Measurements from ENCODE around the gene EXOC4.

EXOC4 gene

GRCh38 chr7:134016223-134016941 lies 763.5 kb downstream of the EXOC4 start:
- DNase-seq (ENCODE audit: low read depth in 4 of 4, low spot score in 1 of 4) = no peak

- no peak for DNase-seq (ENCODE audit: low read depth in 4 of 4, low spot score in 1 of 4)
These were observed 764.0 kb downstream of the EXOC4 start for GRCh38 chr7:134016942-134017303.

DNA sequence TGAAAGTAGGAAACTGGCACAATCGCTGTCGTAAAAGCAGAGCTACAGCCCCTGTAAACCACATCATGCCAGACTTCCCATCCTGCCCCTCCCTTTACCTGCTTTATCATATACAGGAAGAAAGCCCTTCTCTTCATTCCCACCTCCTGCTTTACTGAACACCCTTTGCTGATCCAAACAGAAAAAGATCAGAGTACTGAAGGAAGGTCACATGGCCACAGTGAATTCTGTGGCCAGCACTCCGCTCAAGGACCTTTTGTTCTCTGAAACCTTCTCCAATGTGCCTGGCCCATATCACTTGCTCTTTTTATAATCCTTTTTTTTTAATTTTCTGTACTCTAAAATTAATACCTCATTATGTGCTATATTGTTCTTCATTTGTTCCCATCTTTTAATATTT lies 765.4 kb downstream of the EXOC4 start:
- DNase-seq (ENCODE audit: low read depth in 4 of 4, low spot score in 1 of 4) = no peak

GRCh38 chr7:134019251-134019650 lies 766.4 kb downstream of the EXOC4 start:
- DNase-seq (ENCODE audit: low read depth in 4 of 4, low spot score in 1 of 4) = no peak

- no peak for DNase-seq (ENCODE audit: low read depth in 4 of 4, low spot score in 1 of 4)
These were observed 769.0 kb downstream of the EXOC4 start for GRCh38 chr7:134021836-134022235.

GRCh38 chr7:134022286-134022911 lies 769.5 kb downstream of the EXOC4 start:
- DNase-seq (ENCODE audit: low read depth in 4 of 4, low spot score in 1 of 4) = no peak

- no peak for DNase-seq (ENCODE audit: low read depth in 4 of 4, low spot score in 1 of 4)
These were observed 771.9 kb downstream of the EXOC4 start for GRCh38 chr7:134024739-134025138.

- DNase-seq (ENCODE audit: low read depth in 4 of 4, low spot score in 1 of 4) = no peak
These were observed 776.0 kb downstream of the EXOC4 start for GRCh38 chr7:134028853-134029252.

DNA sequence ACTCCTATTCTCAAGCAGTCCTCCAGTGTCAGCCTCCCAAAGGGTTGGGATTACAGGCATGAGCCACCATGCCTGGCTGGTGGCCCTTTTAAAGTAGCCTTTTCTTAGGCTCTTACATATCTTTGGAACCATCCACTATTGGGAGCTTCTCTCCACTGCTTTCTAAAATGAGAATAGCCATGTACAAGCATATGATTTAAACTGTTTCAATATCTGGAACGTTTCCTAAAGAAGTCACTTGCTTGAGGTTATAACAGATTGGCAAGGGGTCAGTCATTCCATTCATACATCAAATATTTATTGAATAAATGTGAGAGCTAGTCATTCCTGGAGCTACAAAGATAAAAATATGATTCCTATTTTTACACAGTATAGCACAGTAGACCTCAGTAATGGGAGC lies 776.9 kb downstream of the EXOC4 start:
- DNase-seq (ENCODE audit: low read depth in 4 of 4, low spot score in 1 of 4) = no peak

- DNase-seq (ENCODE audit: low read depth in 4 of 4, low spot score in 1 of 4) = no peak
These were observed 777.6 kb downstream of the EXOC4 start for GRCh38 chr7:134030460-134030865.

DNA sequence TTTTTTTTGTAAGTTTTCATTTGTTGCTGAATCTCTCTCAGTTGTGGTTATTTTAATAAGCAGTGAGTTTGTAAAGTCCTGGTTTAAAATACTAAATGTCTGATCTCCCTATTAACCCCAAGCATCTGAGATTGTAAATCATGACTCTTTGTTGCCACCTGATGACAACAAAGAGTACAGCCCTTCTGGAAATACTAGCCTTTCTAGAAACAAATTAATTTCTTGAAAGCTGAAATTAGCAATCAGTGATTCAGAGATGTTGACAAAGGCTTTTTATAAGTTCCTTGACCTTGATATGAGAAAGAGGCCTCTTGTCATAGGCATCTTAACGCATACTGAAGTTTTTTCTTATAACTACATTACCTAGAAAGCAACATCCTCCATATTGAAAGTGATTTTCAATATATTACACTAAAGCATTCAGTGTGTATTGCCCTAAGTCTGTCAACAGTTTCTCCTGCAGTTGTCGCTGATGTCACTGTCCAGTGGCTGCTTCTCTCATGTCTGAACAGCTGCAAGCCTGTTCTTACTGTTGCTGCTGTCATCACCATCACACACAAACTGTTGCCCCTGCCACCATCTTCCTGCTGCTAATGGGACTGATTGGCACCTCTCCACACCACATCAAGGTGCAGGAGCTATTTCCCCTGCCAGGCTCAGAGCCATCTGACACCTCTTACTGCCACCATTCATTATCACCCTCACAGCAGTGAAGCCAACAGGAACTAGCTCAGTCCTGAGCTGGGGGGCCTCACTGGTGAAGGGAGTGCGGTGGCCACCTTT lies 779.1 kb downstream of the EXOC4 start:
- no peak for DNase-seq (ENCODE audit: low read depth in 4 of 4, low spot score in 1 of 4)

GRCh38 chr7:134034652-134035051 lies 781.8 kb downstream of the EXOC4 start:
- DNase-seq (ENCODE audit: low read depth in 4 of 4, low spot score in 1 of 4) = no peak

DNA sequence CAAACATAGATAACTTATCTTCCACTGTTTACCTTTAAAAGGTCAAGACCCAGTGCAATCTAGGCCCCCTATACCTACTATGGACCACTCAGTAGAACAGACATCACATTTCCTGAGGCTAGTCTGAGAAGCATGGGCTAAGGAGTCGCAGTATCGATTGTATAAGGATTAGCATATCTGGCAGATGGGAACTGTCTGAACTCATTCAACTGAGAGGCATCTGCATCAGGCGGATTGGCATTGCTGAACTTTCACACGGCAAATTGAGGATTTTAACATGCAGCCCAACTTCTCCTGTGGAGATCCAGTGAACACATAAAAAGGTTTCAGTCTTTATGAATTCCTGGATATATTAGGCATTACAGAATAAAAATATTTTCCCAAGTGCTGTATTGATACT lies 785.1 kb downstream of the EXOC4 start:
- no peak for DNase-seq (ENCODE audit: low read depth in 4 of 4, low spot score in 1 of 4)

DNA sequence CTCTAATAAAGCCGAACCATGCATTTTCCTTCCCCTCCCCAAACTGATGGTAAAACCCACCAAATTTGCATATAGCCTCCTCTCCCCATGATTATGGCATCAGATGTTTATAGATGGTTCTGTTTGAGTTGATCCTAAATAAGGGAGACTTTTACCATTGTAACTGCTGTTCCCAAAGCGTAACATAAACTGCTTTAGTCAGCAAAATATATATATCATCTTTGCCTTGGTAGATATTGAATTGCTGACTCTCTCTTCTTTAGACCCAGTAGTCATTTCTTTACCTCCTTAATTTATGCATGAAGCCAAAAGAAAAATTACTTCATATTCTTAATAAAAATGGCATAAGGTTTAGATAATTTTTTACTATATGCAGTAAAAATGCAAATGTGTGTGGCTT lies 788.1 kb downstream of the EXOC4 start:
- no peak for DNase-seq (ENCODE audit: low read depth in 4 of 4, low spot score in 1 of 4)

DNA sequence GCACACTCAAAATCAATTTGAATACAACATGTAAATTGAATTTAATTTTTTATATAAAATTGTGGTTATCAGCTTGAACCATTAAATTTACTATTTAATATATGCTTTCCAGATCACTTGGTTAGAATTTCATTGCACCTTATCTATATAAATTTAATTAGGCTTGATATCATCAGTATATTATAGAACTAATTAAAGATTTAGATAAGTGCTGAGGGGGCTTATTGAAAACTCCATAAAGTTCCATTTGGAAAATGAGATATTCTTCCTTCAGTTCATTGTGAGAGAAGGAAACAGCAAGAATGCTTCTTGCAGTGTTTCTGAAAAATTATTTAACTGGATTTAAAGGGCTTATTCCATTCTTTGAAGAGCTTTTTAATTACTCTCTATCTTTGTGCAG lies 788.6 kb downstream of the EXOC4 start:
- no peak for DNase-seq (ENCODE audit: low read depth in 4 of 4, low spot score in 1 of 4)

- DNase-seq (ENCODE audit: low read depth in 4 of 4, low spot score in 1 of 4) = no peak
These were observed 789.4 kb downstream of the EXOC4 start for GRCh38 chr7:134042307-134042706.

DNA sequence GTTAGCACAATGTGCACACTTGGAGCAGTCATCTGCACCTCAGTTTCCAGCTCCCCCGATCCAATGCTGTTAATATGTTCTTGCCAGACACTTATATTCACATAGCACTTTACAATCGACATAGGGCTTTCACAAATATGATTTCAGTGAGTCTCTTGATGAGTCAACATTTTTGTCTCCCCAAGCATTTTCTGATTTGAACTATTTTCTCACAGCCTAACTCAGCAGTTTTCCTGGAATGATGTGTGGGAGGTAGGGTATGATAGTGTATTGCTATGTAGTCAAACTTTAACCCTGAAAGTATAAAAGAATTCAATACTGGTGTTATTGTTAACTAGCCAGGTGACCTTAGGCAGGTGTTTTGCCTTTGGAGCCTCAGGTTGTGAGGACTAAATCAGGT lies 791.8 kb downstream of the EXOC4 start:
- DNase-seq (ENCODE audit: low read depth in 4 of 4, low spot score in 1 of 4) = no peak

GRCh38 chr7:134045716-134046115 lies 792.8 kb downstream of the EXOC4 start:
- no peak for DNase-seq (ENCODE audit: low read depth in 4 of 4, low spot score in 1 of 4)

GRCh38 chr7:134046594-134047128 lies 793.8 kb downstream of the EXOC4 start:
- no peak for DNase-seq (ENCODE audit: low read depth in 4 of 4, low spot score in 1 of 4)

DNA sequence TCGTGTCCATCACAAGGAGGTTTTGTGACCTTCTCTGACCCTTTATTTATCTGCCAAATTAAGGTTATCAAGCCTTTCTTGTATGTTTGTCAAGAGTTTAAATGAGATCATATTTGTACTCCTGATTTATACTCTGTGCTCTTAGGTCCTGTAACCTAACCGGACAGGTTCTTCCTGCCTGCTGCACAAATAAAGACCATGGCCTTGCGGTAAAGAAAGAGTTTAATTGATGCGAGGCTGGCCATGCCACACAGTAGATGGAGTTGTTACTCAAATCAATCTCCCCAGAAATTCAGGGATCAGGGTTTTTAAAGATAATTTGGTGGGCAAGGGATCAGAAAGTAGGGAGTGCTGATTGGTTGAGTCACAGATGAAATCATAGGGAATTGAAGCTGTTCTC lies 794.8 kb downstream of the EXOC4 start:
- no peak for DNase-seq (ENCODE audit: low read depth in 4 of 4, low spot score in 1 of 4)

GRCh38 chr7:134048166-134048565 lies 795.3 kb downstream of the EXOC4 start:
- no peak for DNase-seq (ENCODE audit: low read depth in 4 of 4, low spot score in 1 of 4)

DNA sequence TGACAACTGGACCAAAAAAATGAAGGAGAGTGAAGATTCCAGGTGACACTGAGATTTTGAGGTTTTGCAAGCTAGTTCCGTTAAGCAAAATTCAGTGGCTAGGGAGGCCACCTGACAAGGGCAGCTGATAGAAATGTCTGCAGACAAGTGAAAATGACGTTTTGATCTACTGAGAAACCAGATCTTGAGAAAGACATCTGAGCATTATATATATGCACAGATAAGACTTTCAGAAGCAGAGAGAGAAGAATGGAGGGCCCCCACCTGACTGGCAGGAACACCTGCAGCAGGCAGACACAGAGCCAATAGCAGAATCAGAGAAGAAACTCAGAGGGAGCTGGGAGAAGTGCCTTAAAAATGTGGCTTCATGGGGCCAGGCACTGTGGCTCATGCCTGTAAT lies 798.1 kb downstream of the EXOC4 start:
- no peak for DNase-seq (ENCODE audit: low read depth in 4 of 4, low spot score in 1 of 4)

Data from stimulated activated CD4-positive, alpha-beta T cell treated with anti-CD3 and anti-CD28 coated beads, Interleukin-1b, Interleukin-23, amount 100 ng/mL, for 24 hours (primary cell).